ENCODE results near the gene LAMA4.

DNA sequence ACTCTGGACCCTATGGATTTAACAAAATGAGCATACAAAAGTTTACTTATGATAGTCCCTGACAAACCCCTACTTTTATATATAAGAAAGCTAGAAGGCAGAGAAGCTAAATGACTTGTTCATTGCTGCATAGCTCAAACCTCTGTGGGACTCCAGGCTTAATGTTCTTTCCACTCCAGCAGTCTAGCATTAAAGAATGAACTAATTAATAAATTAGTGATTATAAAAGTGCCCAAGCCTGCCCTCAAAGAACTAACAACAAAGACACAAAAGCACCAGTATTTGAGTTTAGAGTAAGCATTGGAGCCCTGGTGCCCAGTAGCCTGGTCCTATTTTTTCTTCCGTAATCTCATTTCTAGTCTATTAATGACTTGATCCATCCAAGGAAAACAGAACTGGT lies 59.9 kb downstream of the LAMA4 start:
- TF ChIP-seq CTCF (IDR thresholded peaks at IDR 0.05) (no peak), POLR2AphosphoS5 (IDR thresholded peaks at IDR 0.05) (no peak), POLR2A (IDR thresholded peaks at IDR 0.05; ENCODE audit: low read depth) (no peak)
